Right lobe of liver (tissue), 6 donors: Measurements from ENCODE around the gene EIF4A2. TPM values are rescaled to one million over a fixed set of nuclear protein-coding genes. Genes with fewer than 3 reads are reported as not detected.
A peak's percentile ranks its signal among the peaks of the same experiment; 100 is the strongest.
"Not testable (repeated sequence)": the region's sequence is repeated elsewhere in the genome, so short reads cannot be mapped to it uniquely, and the experiment has no call there.

Experiments
- ATAC-seq, 4 donors: fragments of 200-7000 bp; cut with Tn5 transposase; one replicate each; pipeline ENCODE4 v1.9.1; 2020; ENCODE audit warnings: mild to moderate bottlenecking in 4 of 4, moderate library complexity in 4 of 4
- DNase-seq, 3 donors: peaks; one replicate each; pipeline ENCODE4 v3.0.0-alpha.2; 2020
- H3K27ac ChIP-seq, 3 donors: fragments of 200-600 bp; one replicate each; pipeline ENCODE4 v1.8.0; 2022
- H3K27me3 ChIP-seq, 2 donors: fragments of 200-600 bp; one replicate each; pipeline ENCODE4 v1.8.0; 2022
- H3K36me3 ChIP-seq, 4 donors: fragments of 200-600 bp; sonication (generic) in 1 of 4; one replicate each; pipeline versions ENCODE4 v1.5.1 to v1.8.0; 2017 to 2022; ENCODE audit warnings: control low read depth in 1 of 4
- H3K4me1 ChIP-seq, 4 donors: fragments of 200-600 bp; sonication (generic) in 1 of 4; one replicate each; pipeline versions ENCODE4 v1.5.1 to v1.8.0; 2017 to 2022; ENCODE audit warnings: control low read depth in 1 of 4
- H3K4me3 ChIP-seq, 3 donors: fragments of 200-600 bp; one replicate each; pipeline ENCODE4 v1.8.0; 2022
- H3K9me3 ChIP-seq, 4 donors: fragments of 200-600 bp; sonication (generic) in 1 of 4; one replicate each; pipeline versions ENCODE4 v1.5.1 to v1.8.0; 2017 to 2022; ENCODE audit warnings: control low read depth in 1 of 4
- CTCF ChIP-seq, 4 donors: fragments of 200-600 bp in 3 of 4; fragments of 450-650 bp in 1 of 4; IDR thresholded peaks; one replicate each; pipeline versions ENCODE4 v1.5.1 to v1.8.0; 2016 to 2022; ENCODE audit warnings: antibody characterized with exemption in 4 of 4, mild to moderate bottlenecking in 2 of 4
- POLR2A ChIP-seq: fragments of 450-650 bp; IDR thresholded peaks from one replicate; pipeline ENCODE4 v1.6.1; 2017; ENCODE audit warnings: antibody characterized with exemption, mild to moderate bottlenecking
- WGBS: methylation state at CpG from one replicate; pipeline ENCODE4 v1.1.6; 2018; ENCODE audit warnings: low coverage, low lambda C conversion rate; ENCODE audit not compliant: insufficient coverage; ENCODE audit errors: missing lambda C conversion rate; 5-methylcytosine and 5-hydroxymethylcytosine counted together
- intact Hi-C, 2 donors: fragments of 100-400 bp; cut with DNase I; formaldehyde crosslinking; loops; one replicate each; pipeline versions ENCODE4 v1.11.2 to v1.14.1; 2022
- total RNA-seq, 6 experiments: library from RNA; depleted of rRNA in 2 of 6; stranded (reverse); fragments of >200 nt in 2 of 6; fragmentation: NEBNext Ultra II Directional in 3 of 6; extraction: Animal tissue kit (Norgen Biotek cat#: 25700) in 3 of 6; gene quantifications; one replicate each; pipeline versions ENCODE4 v1.1.0 to v1.2.4, GENCODE V29; 2016 to 2023
- donor health status: DM: no; HTN: yes; CAD: no.
- donor health status: DM: no; HTN: no; CAD: no.
- donor health status: DM: no; HTN: no; CAD: no.
- donor health status: DM: no; HTN: yes; CAD: no.
- donor health status: DM: no; HTN: yes; CAD: no.

EIF4A2 gene
- total RNA-seq, 6 experiments from 2014 or later, result 98.9 to 234 (median 131) TPM

- DNase-seq (no peak), ATAC-seq (peak; percentile 46 to 73 (median 70))
- TF ChIP-seq POLR2A (no peak), CTCF (IDR thresholded peaks at IDR 0.05) (peak; percentile 63 to 77 (median 72))
- H3K36me3 ChIP-seq, result no peaks in the 10 kb centered on the region
- no peak overlapping the region for H3K4me3 ChIP-seq
- H3K27me3 ChIP-seq, result no peaks in the 10 kb centered on the region
- H3K4me1 ChIP-seq, result no peaks in the 10 kb centered on the region
- intact Hi-C loops, result no loop called here
- no peak overlapping the region for H3K27ac ChIP-seq
- 36% methylated on average over 11 of the region's 11 CpGs for WGBS
- H3K9me3 ChIP-seq, result no peaks in the 10 kb centered on the region
Observed at GRCh38 chr3:186821429-186822387, 38.3 kb downstream of the EIF4A2 start.

GRCh38 chr3:186822388-186822759 is 39.0 kb downstream of the EIF4A2 start:
- 14% methylated on average over 1 of the region's 1 CpG for WGBS
- H3K4me3 ChIP-seq, H3K27me3 ChIP-seq, intact Hi-C loops, H3K9me3 ChIP-seq, H3K36me3 ChIP-seq, H3K27ac ChIP-seq, H3K4me1 ChIP-seq, DNase-seq: not testable (repeated sequence)
- peak in 1 of 4 donors; percentile 3 for ATAC-seq

DNA sequence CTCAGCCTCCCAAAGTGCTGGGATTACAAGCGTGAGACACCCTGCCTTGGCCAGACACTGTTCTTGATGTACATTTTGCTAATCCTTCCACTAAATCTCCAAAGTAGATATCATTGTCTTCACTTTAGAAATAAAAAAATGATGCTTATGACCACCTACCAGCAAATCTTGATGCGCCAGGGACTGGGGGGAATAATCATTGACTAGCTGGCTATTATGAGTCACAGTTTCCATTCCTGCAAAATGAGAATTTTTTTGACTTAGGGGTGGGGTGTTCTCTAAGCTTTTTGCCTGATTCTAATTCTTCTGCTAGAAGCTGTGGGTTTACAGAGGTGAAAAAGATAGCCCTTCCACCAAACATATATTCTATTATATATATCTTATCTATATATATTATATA is 40.0 kb downstream of the EIF4A2 start:
- no peaks in the 10 kb centered on the region for H3K27me3 ChIP-seq
- 73% methylated on average over 2 of the region's 2 CpGs for WGBS
- intact Hi-C loops, result no loop called here

DNA sequence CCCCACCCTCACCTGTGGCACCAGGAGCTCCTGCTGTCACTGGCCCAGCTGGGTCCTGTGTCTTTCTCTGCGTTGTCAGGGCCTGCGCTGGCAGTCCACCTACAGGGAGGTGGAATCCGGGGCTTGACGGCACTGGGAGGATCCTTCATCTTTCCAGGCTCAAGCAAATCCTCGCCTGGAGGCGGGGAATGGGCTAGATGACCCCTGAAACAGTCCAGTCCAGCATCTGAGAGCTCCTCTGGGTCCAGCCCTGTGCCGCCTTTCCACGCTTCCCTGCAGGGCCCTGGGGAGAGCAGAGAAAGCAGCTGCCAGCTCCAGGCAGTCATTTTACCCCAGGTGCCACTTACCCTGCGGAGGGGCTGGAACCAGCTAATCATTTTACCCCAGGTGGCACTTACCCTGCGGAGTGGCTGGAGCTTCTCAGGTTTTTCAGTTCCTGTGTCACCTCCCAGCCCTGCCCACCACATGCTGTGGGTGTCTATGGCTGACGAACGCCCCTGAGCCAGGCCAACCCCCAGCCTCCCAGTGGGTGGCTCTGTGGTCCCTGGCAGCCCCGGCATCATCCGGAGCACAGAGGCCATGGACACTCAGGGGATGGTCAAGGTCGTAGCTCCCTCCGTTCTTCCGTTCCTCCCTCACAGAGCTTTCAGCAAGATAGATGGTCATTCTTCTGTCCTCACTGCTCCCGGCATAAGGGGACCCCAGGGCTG is 41.2 kb downstream of the EIF4A2 start:
- Histone ChIP-seq H3K36me3 (no peaks in the 10 kb centered on the region), H3K27ac (no peak overlapping the region), H3K27me3 (no peaks in the 10 kb centered on the region), H3K4me3 (no peak overlapping the region), H3K4me1 (no peaks in the 10 kb centered on the region), H3K9me3 (no peaks in the 10 kb centered on the region)
- no peak for ATAC-seq
- TF ChIP-seq CTCF (IDR thresholded peaks at IDR 0.05) (no peak), POLR2A (no peak)
- DNase-seq, result no peak
- 43% methylated on average over 3 of the region's 18 CpGs for WGBS
- intact Hi-C loops, result no loop called here

More for the DNA sequence above, 40.0 kb downstream of the EIF4A2 start:
- TF ChIP-seq POLR2A (no peak), CTCF (IDR thresholded peaks at IDR 0.05) (no peak)
- ATAC-seq (no peak), DNase-seq (no peak)
- Histone ChIP-seq H3K27ac (no peak overlapping the region), H3K4me1 (no peaks in the 10 kb centered on the region), H3K36me3 (no peaks in the 10 kb centered on the region), H3K9me3 (no peaks in the 10 kb centered on the region), H3K4me3 (no peak overlapping the region)

- H3K9me3 ChIP-seq, result no peaks in the 10 kb centered on the region
- H3K27ac ChIP-seq, result no peak overlapping the region
- TF ChIP-seq POLR2A (no peak), CTCF (IDR thresholded peaks at IDR 0.05) (no peak)
- H3K4me3 ChIP-seq, result no peak overlapping the region
- no peaks in the 10 kb centered on the region for H3K27me3 ChIP-seq
- DNase-seq (no peak), ATAC-seq (no peak)
- no peaks in the 10 kb centered on the region for H3K36me3 ChIP-seq
- intact Hi-C loops, result no loop called here
- H3K4me1 ChIP-seq, result no peaks in the 10 kb centered on the region
- WGBS, result 34% methylated on average over 12 of the region's 23 CpGs
Observed at GRCh38 chr3:186825294-186825821, 42.0 kb downstream of the EIF4A2 start.
